D341Med (cell line): ENCODE measurements around the gene SDSL.

ENCODE experiments used
- DNase-seq: peaks from one replicate; pipeline ENCODE4 v3.0.0; 2012; ENCODE audit warnings: low spot score

The SDSL gene

DNA sequence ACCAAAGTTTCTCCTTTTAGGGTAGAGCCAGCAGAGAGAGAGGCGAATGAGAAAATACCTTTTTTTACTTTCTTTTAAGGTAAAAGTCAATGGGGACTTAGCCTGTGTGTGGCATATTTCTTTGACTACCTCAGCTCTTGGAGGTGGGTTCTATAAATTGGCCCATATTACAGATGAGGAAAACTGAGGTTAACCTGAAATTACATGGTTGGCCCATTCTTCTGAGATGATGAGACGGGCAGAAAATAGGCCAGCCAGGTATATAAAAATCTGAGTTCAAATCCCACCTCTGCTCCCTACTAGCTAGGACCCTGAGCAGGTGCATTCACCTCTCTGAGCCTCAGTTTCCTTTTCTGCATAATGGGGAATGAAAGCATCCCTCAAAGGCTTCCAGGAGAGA lies 27.1 kb downstream of the SDSL start:
- no peak for DNase-seq

- no peak for DNase-seq
These were observed 27.7 kb downstream of the SDSL start for GRCh38 chr12:113449839-113450238.

GRCh38 chr12:113452458-113452857 lies 30.3 kb downstream of the SDSL start:
- no peak for DNase-seq

- no peak for DNase-seq
These were observed 31.1 kb downstream of the SDSL start for GRCh38 chr12:113453330-113453729.

- no peak for DNase-seq
These were observed 34.0 kb downstream of the SDSL start for GRCh38 chr12:113456199-113456598.

- no peak for DNase-seq
These were observed 34.6 kb downstream of the SDSL start for GRCh38 chr12:113456761-113457160.

GRCh38 chr12:113457185-113457584 lies 35.0 kb downstream of the SDSL start:
- DNase-seq: no peak

DNA sequence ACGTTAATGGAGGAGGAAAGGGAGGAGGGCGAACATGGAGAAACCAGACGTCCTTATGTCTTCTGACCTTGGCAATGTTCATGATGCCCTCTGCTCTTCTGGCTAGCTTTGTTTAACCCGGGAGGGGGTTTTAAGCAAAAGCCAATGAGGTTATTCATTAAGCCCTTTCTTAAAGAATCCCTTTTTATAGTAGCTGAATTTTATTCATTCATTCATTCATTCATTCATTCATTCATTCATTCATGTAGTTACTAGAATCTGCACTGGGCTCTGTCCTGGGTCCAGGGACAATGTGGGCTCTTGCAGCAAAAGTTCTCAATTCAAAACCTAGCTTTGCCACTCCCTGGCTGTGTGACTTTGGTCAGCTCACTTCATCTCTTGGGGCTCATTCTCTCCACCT lies 35.5 kb downstream of the SDSL start:
- DNase-seq: no peak

DNA sequence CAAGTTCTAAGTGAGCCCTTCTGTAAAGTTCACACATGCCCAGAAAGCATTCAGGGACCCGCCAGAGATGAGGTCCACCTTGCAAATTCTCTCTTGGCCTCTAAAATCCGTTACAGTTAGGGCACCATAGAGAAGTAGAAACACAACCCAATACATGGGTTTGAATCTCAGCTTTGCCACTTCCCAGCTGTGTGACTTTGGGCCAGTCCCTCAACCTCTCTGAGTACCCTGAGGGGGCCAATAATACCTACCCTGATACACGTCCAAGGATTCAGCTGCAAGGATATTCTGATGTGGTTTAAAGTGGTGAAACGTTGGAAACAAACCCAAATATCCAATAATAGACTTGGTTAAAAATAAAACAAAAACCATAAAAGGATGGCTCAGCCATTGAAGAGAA lies 37.8 kb downstream of the SDSL start:
- DNase-seq: no peak

GRCh38 chr12:113461666-113462065 lies 39.5 kb downstream of the SDSL start:
- DNase-seq: peak; percentile 63

- DNase-seq: peak; percentile 87
These were observed 40.1 kb downstream of the SDSL start for GRCh38 chr12:113462117-113462774.

DNA sequence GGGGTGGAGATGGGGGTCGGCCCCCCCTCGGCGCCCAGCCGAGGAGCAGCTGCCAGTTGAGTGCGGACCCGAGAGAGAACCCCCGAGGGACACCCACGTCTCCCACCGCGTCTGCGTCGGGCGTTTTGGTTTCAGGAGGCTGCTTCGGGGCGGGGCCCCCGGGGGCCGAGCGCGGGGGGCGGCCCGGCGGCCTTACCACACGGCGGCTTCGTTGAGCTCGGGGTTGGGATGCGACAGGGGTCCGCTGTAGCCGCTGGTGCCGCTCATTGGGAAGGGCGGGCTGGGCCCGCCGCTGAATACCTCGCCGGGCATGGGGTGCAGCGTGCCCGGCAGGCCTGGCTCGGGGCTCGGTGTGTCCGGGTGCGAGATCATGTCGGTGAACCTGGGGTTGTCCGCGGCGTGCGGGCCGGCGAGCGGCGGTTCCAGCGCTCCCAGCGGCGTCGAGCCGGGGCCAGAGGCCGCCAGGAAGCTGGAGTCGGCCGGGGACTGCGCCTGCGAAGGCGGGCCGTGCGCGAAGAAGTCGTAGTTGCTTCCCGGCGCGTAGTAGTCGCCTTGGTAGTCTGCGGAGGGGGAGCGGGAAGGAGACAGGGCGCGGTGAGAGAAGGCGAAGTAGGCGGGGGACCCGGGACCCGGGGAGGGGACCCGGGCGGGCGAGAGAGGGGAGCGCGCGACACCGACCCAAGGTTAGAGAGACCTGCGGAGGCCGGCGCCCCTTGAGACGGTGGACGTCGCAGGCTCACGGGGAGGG lies 41.0 kb downstream of the SDSL start:
- DNase-seq: no peak

- DNase-seq: no peak
These were observed 41.7 kb downstream of the SDSL start for GRCh38 chr12:113463746-113464451.

GRCh38 chr12:113464452-113464775 lies 42.2 kb downstream of the SDSL start:
- DNase-seq: no peak

DNA sequence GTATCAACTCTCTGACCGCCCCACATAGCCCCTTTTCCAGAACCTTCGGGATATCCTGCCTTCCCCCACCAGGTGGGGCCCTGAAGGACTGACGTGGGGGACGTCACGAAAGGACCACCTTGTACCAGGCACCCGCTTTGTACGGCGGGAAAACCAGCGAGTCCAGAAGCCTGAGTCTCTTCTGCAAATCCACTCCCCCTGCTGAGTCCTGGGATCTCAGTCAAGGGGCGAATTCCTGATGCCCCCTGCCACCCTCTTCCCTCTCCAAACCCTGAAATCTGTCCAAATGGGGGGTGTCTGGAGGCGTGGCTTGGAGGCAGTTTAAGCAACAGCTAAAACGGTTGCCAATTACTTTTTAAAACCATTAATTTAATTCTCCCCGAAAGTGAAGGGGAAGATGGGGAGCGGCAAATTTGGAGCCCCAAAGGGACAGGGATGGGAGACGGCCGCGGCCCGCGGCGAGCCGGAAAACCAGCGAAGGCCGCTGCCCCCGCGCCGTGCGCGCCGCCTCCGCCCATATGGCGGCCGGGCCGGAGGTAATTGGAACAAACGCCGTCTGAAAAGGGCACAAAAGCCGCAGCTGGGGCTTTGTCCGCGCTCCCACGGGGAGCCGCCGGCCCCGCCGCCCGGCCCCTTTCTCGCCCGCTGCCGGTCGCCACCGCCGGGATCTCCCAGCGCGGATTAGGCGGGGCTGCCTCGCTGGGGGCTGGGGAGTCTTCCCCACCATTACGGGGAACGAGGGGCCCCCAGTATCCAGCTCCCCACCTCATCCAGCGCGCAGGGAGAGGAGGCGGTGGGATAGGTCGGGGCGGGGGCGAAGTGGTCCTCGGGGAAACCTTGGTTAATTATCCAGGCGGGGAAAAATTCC lies 42.9 kb downstream of the SDSL start:
- DNase-seq: no peak

DNA sequence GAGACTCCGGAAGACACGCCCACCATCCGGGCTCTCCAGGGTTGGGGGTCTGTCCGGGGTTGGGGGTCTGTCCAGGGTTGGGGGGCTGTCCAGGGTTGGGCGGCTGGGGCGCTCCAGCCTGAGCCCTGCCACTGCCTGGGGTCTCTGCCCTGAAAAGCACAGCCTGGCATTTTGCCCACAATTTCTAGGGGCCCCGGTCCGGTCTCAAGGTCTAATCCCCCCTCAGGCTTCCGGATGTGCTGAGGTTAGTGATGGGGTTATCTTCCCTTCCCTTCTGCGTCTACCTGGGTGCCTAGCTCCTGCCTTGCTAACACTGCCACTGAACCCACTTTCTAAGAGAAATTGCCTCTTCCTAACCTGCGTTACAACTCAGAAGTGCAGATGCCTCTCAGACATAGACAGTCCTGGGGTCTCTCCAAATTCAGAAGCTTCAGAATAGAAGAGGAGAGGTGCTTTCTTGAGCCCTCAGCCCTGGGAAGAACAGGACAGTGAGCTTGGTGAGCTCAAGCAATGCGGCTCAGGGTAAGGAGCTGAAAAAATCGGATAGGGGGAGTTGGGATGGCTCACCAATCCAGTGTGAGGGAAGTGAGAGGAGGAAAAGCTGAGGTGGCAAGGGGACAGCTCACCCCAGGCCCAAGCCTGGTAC lies 43.8 kb downstream of the SDSL start:
- DNase-seq: no peak

- DNase-seq: no peak
These were observed 44.4 kb downstream of the SDSL start for GRCh38 chr12:113466454-113467141.

DNA sequence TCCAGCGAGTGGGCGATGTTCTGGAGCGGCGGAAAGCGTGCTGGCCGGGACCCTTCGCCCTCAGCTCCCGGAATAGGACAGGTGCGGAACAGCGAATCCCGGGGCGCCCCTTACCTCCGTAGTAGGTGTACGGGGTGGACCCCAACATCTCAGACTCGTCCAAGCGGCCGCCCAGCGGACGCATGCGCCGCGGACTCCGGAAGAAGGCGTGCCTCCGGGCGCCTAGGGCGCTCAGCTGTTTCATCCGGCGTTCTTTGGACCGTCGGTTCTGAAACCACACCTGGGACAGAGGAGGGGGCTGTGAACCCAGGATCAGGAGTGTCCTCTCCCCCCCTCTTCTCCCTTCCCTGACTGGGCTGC lies 44.9 kb downstream of the SDSL start:
- DNase-seq: no peak

GRCh38 chr12:113467502-113468364 lies 45.6 kb downstream of the SDSL start:
- DNase-seq: no peak
